Cardiac septum (tissue), 1 donor: Measurements from ENCODE around the gene EXOSC6. TPM values are rescaled to one million over a fixed set of nuclear protein-coding genes. Genes with fewer than 3 reads are reported as not detected.
"Not testable (repeated sequence)": the region's sequence is repeated elsewhere in the genome, so short reads cannot be mapped to it uniquely, and the experiment has no call there.

Experiments
- DNase-seq: peaks from one replicate; pipeline ENCODE4 v3.0.0-alpha.2; 2020; ENCODE audit warnings: low spot score
- intact Hi-C: fragments of 100-400 bp; cut with DNase I; formaldehyde crosslinking; loops from one replicate; pipeline ENCODE4 v1.14.0; 2022
- total RNA-seq: library from RNA; stranded (reverse); fragmentation: NEBNext Ultra II Directional; extraction: Animal tissue kit (Norgen Biotek cat#: 25700); gene quantifications from one replicate; pipeline ENCODE4 v1.2.1, GENCODE V29; 2021
- donor health status: DM: no; HTN: no; CAD: no.

Gene EXOSC6
- total RNA-seq, 1 donor from 2014 or later: 10.6 TPM

GRCh38 chr16:70258065-70258464, 6.3 kb upstream of the EXOSC6 start:
- intact Hi-C loops: loop anchor here (10.0 kb wide), 1 partner anchor 93 kb away; no protein-coding TSS in a partner anchor
- DNase-seq: no peak

- DNase-seq: no peak
- intact Hi-C loops: loop anchor here (10.0 kb wide), 1 partner anchor 93 kb away; no protein-coding TSS in a partner anchor
Observed at GRCh38 chr16:70257391-70257790, 5.7 kb upstream of the EXOSC6 start.

- intact Hi-C loops: loop anchor here (10.0 kb wide), 1 partner anchor 91 kb away; no protein-coding TSS in a partner anchor
- DNase-seq: no peak
Observed at GRCh38 chr16:70255574-70255973, 3.8 kb upstream of the EXOSC6 start.

- intact Hi-C loops: loop anchor here (10.0 kb wide), 1 partner anchor 90 kb away; no protein-coding TSS in a partner anchor
- no peak for DNase-seq
Observed at GRCh38 chr16:70254965-70255286, 3.2 kb upstream of the EXOSC6 start.

- no peak for DNase-seq
- intact Hi-C loops: loop anchor here (10.0 kb wide), 1 partner anchor 90 kb away; no protein-coding TSS in a partner anchor
Observed at GRCh38 chr16:70254180-70254964, 2.6 kb upstream of the EXOSC6 start.

- intact Hi-C loops: loop anchor here (10.0 kb wide), 1 partner anchor 89 kb away; no protein-coding TSS in a partner anchor
- DNase-seq: no peak
Observed at GRCh38 chr16:70253291-70254106, 1.8 kb upstream of the EXOSC6 start.

- no peak for DNase-seq
- intact Hi-C loops: loop anchor here (10.0 kb wide), 1 partner anchor 88 kb away; no protein-coding TSS in a partner anchor
Observed at GRCh38 chr16:70252355-70252988, 732 bp upstream of the EXOSC6 start.

- intact Hi-C loops: loop anchor here (10.0 kb wide), 1 partner anchor 86 kb away; no protein-coding TSS in a partner anchor
- DNase-seq: no peak
Observed at GRCh38 chr16:70250748-70251628, 752 bp downstream of the EXOSC6 start.

- not testable (repeated sequence) for DNase-seq
- intact Hi-C loops: loop anchor here (10.0 kb wide), 1 partner anchor 85 kb away; no protein-coding TSS in a partner anchor
Observed at GRCh38 chr16:70249697-70250096, 2.0 kb downstream of the EXOSC6 start.

- intact Hi-C loops, DNase-seq: not testable (repeated sequence)
Observed at GRCh38 chr16:70238773-70239172, 13.0 kb downstream of the EXOSC6 start.

GRCh38 chr16:70231831-70232230, 19.9 kb downstream of the EXOSC6 start:
- intact Hi-C loops, DNase-seq: not testable (repeated sequence)

- intact Hi-C loops: not testable (repeated sequence)
Observed at GRCh38 chr16:70226024-70226423, 25.7 kb downstream of the EXOSC6 start.

GRCh38 chr16:70225430-70225829, 26.3 kb downstream of the EXOSC6 start:
- DNase-seq, intact Hi-C loops: not testable (repeated sequence)

More at GRCh38 chr16:70226024-70226423, 25.7 kb downstream of the EXOSC6 start:
- DNase-seq: not testable (repeated sequence)

- intact Hi-C loops, DNase-seq: not testable (repeated sequence)
Observed at GRCh38 chr16:70224645-70225044, 27.1 kb downstream of the EXOSC6 start.

- intact Hi-C loops, DNase-seq: not testable (repeated sequence)
Observed at GRCh38 chr16:70223971-70224513, 27.7 kb downstream of the EXOSC6 start.

- intact Hi-C loops: not testable (repeated sequence)
Observed at GRCh38 chr16:70223216-70223615, 28.5 kb downstream of the EXOSC6 start.

GRCh38 chr16:70222574-70222973, 29.2 kb downstream of the EXOSC6 start:
- intact Hi-C loops, DNase-seq: not testable (repeated sequence)

More at GRCh38 chr16:70223216-70223615, 28.5 kb downstream of the EXOSC6 start:
- not testable (repeated sequence) for DNase-seq

GRCh38 chr16:70218586-70218985, 33.2 kb downstream of the EXOSC6 start:
- DNase-seq, intact Hi-C loops: not testable (repeated sequence)
